T follicular helper cell (primary cell): ENCODE results near the gene ZDHHC1.

Experiments used
- DNase-seq: peaks from one replicate; pipeline ENCODE4 v3.0.0-alpha.2; 2020; ENCODE audit warnings: low read depth
- total RNA-seq, 2 experiments: gene quantifications; one replicate each; lab custom pipeline; 2026; lab: John Stamatoyannopoulos, UW

Gene ZDHHC1
- 0.43 to 0.48 reads per million in 2 experiments for total RNA-seq

GRCh38 chr16:67415872-67416793 lies at the start of gene ZDHHC1:
Gene ZDHHC1, minus strand, starts transcription at chr16:67416477. Its CDS starts 8,702 bp downstream, at chr16:67407775.
- DNase-seq, result no peak

- DNase-seq, result no peak
These were observed 48.3 kb upstream of the ZDHHC1 start for GRCh38 chr16:67464565-67464964.

GRCh38 chr16:67463691-67464090 lies 47.4 kb upstream of the ZDHHC1 start:
- DNase-seq, result no peak

GRCh38 chr16:67463059-67463458 lies 46.8 kb upstream of the ZDHHC1 start:
- DNase-seq, result no peak

- no peak for DNase-seq
These were observed 46.0 kb upstream of the ZDHHC1 start for GRCh38 chr16:67462279-67462655.

- no peak for DNase-seq
These were observed 45.5 kb upstream of the ZDHHC1 start for GRCh38 chr16:67461600-67462278.

GRCh38 chr16:67460961-67461360 lies 44.7 kb upstream of the ZDHHC1 start:
- DNase-seq, result no peak

GRCh38 chr16:67460168-67460567 lies 43.9 kb upstream of the ZDHHC1 start:
- no peak for DNase-seq

- no peak for DNase-seq
These were observed 43.5 kb upstream of the ZDHHC1 start for GRCh38 chr16:67459861-67460150.

- no peak for DNase-seq
These were observed 43.0 kb upstream of the ZDHHC1 start for GRCh38 chr16:67459066-67459860.

- DNase-seq, result no peak
These were observed 41.9 kb upstream of the ZDHHC1 start for GRCh38 chr16:67458121-67458641.

- no peak for DNase-seq
These were observed 41.3 kb upstream of the ZDHHC1 start for GRCh38 chr16:67457611-67458010.

- no peak for DNase-seq
These were observed 40.3 kb upstream of the ZDHHC1 start for GRCh38 chr16:67456391-67457081.

GRCh38 chr16:67454852-67455251 lies 38.6 kb upstream of the ZDHHC1 start:
- no peak for DNase-seq

GRCh38 chr16:67454104-67454503 lies 37.8 kb upstream of the ZDHHC1 start:
- DNase-seq, result no peak

- no peak for DNase-seq
These were observed 35.6 kb upstream of the ZDHHC1 start for GRCh38 chr16:67451704-67452435.

- no peak for DNase-seq
These were observed 34.9 kb upstream of the ZDHHC1 start for GRCh38 chr16:67451061-67451703.

GRCh38 chr16:67449739-67450138 lies 33.5 kb upstream of the ZDHHC1 start:
- DNase-seq, result no peak

GRCh38 chr16:67449336-67449735 lies 33.1 kb upstream of the ZDHHC1 start:
- no peak for DNase-seq

- DNase-seq, result no peak
These were observed 32.3 kb upstream of the ZDHHC1 start for GRCh38 chr16:67448580-67448979.
